Smooth muscle cell (in vitro differentiated cells): Measurements from ENCODE around the gene SSTR3. TPM values are rescaled to one million over a fixed set of nuclear protein-coding genes. Genes with fewer than 3 reads are reported as not detected.

Source experiments
- DNase-seq: peaks from one replicate; lab custom pipeline; 2025; ENCODE audit not compliant: unreplicated experiment; lab: John Stamatoyannopoulos, UW
- H2AFZ ChIP-seq: fragments of 200-600 bp; sonication (generic); 2 replicates; pipeline ENCODE4 v1.6.0; 2016; ENCODE audit warnings: antibody characterized with exemption, low read depth, mild to moderate bottlenecking
- H3F3A ChIP-seq: fragments of 200-600 bp; sonication (generic); 2 replicates; pipeline ENCODE4 v1.6.0; 2017; ENCODE audit warnings: antibody characterized with exemption, low read depth
- H3K27ac ChIP-seq: fragments of 200-600 bp; sonication (generic); 2 replicates; pipeline ENCODE4 v1.5.1; 2016; ENCODE audit warnings: low read depth, mild to moderate bottlenecking
- H3K27me3 ChIP-seq: fragments of 200-600 bp; sonication (generic); 2 replicates; pipeline ENCODE4 v1.6.1; 2016; ENCODE audit warnings: low read depth, mild to moderate bottlenecking
- H3K36me3 ChIP-seq: fragments of 200-600 bp; sonication (generic); 2 replicates; pipeline ENCODE4 v1.5.1; 2016; ENCODE audit warnings: low read depth
- H3K4me1 ChIP-seq: fragments of 200-600 bp; sonication (generic); 2 replicates; pipeline ENCODE4 v1.5.1; 2016; ENCODE audit warnings: low read depth
- H3K4me2 ChIP-seq: fragments of 200-600 bp; sonication (generic); 2 replicates; pipeline ENCODE4 v1.6.0; 2016; ENCODE audit warnings: mild to moderate bottlenecking
- H3K4me3 ChIP-seq: fragments of 200-600 bp; sonication (generic); 2 replicates; pipeline ENCODE4 v1.5.1; 2016; ENCODE audit warnings: mild to moderate bottlenecking
- H3K79me2 ChIP-seq: fragments of 200-600 bp; sonication (generic); 2 replicates; pipeline ENCODE4 v1.6.0; 2016; ENCODE audit warnings: low read depth, mild to moderate bottlenecking
- H3K9ac ChIP-seq: fragments of 200-600 bp; sonication (generic); 2 replicates; pipeline ENCODE4 v1.6.0; 2016; ENCODE audit warnings: low read depth
- H3K9me3 ChIP-seq: fragments of 200-600 bp; sonication (generic); replicated peaks from 2 replicates; pipeline ENCODE4 v1.5.1; 2016; ENCODE audit warnings: low read depth
- H4K20me1 ChIP-seq: fragments of 200-600 bp; sonication (generic); 2 replicates; pipeline ENCODE4 v1.6.0; 2016; ENCODE audit warnings: low read depth
- WGBS: methylation state at CpG from one replicate; pipeline ENCODE4 v1.1.7; 2016; ENCODE audit warnings: low lambda C conversion rate; 5-methylcytosine and 5-hydroxymethylcytosine counted together
- polyA plus RNA-seq: library from polyadenylated mRNA; unstranded; fragments of >200 nt; fragmentation: Nextera tagmentation; extraction: Ambion mirVana; gene quantifications from 2 replicates; pipeline ENCODE4 v1.2.1, GENCODE V29; 2016
- total RNA-seq: library from RNA; depleted of rRNA; stranded (reverse); fragments of >200 nt; gene quantifications from 2 replicates; pipeline ENCODE4 v1.2.3, GENCODE V29; 2014
- TF ChIP-seq, protein P1 (sequence below): fragments of 200-600 bp; sonication (generic); IDR thresholded peaks from 2 replicates; pipeline ENCODE4 v1.5.1; 2017; ENCODE audit warnings: borderline replicate concordance, mild to moderate bottlenecking, antibody characterized with exemption; ENCODE audit not compliant: insufficient read depth, poor library complexity, severe bottlenecking

SSTR3 gene
- total and polyA plus RNA-seq, 2 experiments from 2014 or later, result not detected

DNA sequence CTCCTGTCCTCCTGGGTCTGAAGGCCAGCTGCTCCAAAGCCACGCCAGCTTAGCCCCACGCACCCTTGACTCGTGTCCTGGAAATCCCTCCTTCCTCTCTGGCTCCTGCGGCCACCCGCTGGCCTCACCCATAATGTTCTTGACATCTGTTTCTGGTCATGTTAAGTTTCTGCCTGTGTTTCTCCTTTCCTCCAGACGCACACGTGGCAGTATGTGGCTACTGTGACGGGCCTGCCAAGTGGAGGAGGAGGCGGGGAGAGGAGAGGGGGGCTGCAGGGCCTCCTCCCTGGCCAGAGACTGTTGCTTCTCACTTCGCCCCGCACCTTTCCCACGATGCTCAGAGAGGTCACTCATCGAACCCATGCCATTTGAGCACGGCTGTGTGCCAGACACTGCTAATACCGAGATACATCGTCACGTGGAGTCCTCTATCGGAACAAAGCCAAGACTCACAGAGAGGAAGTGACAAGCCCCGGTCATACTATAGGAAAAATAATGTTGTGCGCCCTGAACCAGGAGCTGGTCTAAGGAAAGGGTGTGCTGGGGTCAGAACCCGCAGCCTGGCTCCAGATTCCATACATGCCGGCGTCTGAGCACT, 35.7 kb downstream of the SSTR3 start:
- no peaks in the 10 kb centered on the region for H3K9me3 ChIP-seq
- H2AFZ ChIP-seq, result peak overlapping the region; percentile 70
- peak; percentile 22 for DNase-seq
- H3K4me2 ChIP-seq, result peak overlapping the region; percentile 74
- H3F3A ChIP-seq, result peaks cover 5% of the 10 kb centered on the region
- no peaks in the 10 kb centered on the region for H4K20me1 ChIP-seq
- no peaks in the 10 kb centered on the region for H3K27me3 ChIP-seq
- H3K36me3 ChIP-seq, result no peaks in the 10 kb centered on the region
- no peak overlapping the region for H3K4me3 ChIP-seq
- H3K9ac ChIP-seq, result peak overlapping the region; percentile 35
- H3K79me2 ChIP-seq, result no peaks in the 10 kb centered on the region
- TF ChIP-seq, protein P1, sequence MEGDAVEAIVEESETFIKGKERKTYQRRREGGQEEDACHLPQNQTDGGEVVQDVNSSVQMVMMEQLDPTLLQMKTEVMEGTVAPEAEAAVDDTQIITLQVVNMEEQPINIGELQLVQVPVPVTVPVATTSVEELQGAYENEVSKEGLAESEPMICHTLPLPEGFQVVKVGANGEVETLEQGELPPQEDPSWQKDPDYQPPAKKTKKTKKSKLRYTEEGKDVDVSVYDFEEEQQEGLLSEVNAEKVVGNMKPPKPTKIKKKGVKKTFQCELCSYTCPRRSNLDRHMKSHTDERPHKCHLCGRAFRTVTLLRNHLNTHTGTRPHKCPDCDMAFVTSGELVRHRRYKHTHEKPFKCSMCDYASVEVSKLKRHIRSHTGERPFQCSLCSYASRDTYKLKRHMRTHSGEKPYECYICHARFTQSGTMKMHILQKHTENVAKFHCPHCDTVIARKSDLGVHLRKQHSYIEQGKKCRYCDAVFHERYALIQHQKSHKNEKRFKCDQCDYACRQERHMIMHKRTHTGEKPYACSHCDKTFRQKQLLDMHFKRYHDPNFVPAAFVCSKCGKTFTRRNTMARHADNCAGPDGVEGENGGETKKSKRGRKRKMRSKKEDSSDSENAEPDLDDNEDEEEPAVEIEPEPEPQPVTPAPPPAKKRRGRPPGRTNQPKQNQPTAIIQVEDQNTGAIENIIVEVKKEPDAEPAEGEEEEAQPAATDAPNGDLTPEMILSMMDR, result no peak
- peak overlapping the region; percentile 75 for H3K27ac ChIP-seq
- 31% methylated on average over 23 of the region's 23 CpGs for WGBS
- H3K4me1 ChIP-seq, result peaks cover 32% of the 10 kb centered on the region

DNA sequence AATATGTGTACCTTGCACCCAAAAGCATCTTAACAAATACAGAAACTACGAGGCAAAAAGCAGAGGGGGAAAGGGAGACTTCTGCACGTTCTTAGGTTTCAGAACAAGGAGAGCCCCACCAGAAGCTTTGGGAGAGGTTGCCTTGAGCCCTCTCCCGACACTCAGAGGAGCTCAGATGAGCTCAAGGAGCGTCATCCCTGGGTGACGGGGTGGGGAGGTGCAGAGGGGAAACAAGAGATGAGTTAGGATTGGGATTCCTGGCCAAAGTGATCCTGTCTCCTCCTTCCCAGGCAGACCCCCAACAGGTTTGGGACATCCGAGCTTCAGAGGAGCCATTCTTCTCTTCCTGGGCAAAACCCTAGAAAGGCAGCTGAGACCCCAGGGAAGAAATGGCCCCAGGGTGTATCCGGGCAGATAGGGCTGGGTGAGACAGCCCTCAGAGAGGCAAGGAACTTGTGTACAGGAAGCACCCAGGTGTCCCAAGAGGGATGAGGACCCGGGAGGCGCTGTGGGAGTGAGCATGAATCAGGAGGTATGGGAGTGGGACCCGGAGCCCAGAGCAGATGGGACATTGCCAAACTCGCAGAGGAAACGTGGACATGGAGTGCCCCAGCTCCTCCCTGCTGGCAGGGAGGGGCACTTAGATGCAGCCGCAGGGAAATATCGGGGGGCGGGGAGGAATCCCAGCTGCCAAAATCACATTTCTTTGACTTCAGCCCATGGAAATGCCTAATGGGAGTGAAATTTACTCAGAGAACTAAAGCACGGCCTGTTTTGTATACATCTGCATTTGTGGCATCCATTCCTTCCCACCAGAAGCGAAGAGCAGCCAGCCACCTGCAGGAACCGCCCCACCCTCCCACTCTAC, 36.6 kb downstream of the SSTR3 start:
- no peak overlapping the region for H3K9ac ChIP-seq
- TF ChIP-seq, protein P1, result no peak
- 90% methylated on average over 18 of the region's 18 CpGs for WGBS
- no peaks in the 10 kb centered on the region for H3K9me3 ChIP-seq
- H3K4me2 ChIP-seq, result peak overlapping the region; percentile 74
- peak overlapping the region; percentile 75 for H3K27ac ChIP-seq
- H3K4me3 ChIP-seq, result no peak overlapping the region
- no peaks in the 10 kb centered on the region for H3K27me3 ChIP-seq
- no peak overlapping the region for H2AFZ ChIP-seq
- no peaks in the 10 kb centered on the region for H3K79me2 ChIP-seq
- H3K36me3 ChIP-seq, result no peaks in the 10 kb centered on the region
- no peaks in the 10 kb centered on the region for H4K20me1 ChIP-seq
- no peak for DNase-seq
- peaks cover 32% of the 10 kb centered on the region for H3K4me1 ChIP-seq
- H3F3A ChIP-seq, result peaks cover 5% of the 10 kb centered on the region

DNA sequence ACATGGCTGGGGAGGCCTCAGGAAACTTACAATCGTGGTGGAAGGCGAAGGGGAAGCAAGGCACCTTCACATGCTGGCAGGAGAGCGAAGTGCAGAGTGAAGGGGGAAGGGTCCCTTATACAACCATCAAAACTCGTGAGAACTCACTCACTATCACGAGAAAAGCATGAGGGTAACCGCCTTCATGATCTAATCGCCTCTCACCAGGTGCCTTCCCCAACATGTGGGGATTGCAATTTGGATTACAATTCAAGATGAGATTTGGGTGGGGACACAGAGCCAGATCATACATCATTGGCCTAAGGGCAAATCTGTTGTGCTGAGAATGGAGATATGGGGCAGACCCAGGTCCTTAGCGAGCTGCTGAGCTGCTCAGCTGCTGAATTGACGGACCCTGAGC, 37.3 kb downstream of the SSTR3 start:
- Histone ChIP-seq H3K27ac (no peak overlapping the region), H2AFZ (no peak overlapping the region), H4K20me1 (no peaks in the 10 kb centered on the region), H3K4me1 (peaks cover 32% of the 10 kb centered on the region), H3K9me3 (no peaks in the 10 kb centered on the region), H3K27me3 (no peaks in the 10 kb centered on the region), H3K4me3 (no peak overlapping the region), H3F3A (peaks cover 5% of the 10 kb centered on the region), H3K79me2 (no peaks in the 10 kb centered on the region), H3K9ac (no peak overlapping the region), H3K36me3 (no peaks in the 10 kb centered on the region), H3K4me2 (no peak overlapping the region)
- DNase-seq, result no peak
- 93% methylated on average over 9 of the region's 9 CpGs for WGBS
- TF ChIP-seq, protein P1, result no peak

DNA sequence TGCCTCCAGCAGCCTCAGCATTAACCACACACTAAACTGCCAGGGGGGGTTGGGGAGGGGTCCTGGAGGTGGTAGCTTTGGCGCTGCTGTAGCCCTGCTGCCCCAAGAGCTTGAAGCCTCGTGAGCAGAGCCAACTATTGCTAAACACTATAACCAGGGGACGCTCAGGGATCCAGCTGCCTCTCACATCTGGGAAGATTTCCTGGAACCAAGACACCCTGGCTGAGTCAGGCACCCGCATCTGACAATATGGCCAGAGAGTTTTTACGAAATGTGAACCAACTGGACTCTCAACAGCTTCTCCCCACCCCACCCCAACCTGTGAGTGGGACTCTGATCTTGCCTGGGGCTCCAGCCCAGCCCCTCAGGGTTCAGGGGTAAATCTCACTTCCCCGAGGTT, 38.6 kb downstream of the SSTR3 start:
- TF ChIP-seq, protein P1, result no peak
- 56% methylated on average over 6 of the region's 6 CpGs for WGBS
- Histone ChIP-seq H3K79me2 (no peaks in the 10 kb centered on the region), H3K9ac (no peak overlapping the region), H3K9me3 (no peaks in the 10 kb centered on the region), H3K4me2 (no peak overlapping the region), H3F3A (peaks cover 5% of the 10 kb centered on the region), H2AFZ (no peak overlapping the region), H3K36me3 (no peaks in the 10 kb centered on the region), H3K4me1 (peaks cover 27% of the 10 kb centered on the region), H3K27ac (no peak overlapping the region), H4K20me1 (no peaks in the 10 kb centered on the region), H3K27me3 (no peaks in the 10 kb centered on the region), H3K4me3 (no peak overlapping the region)
- DNase-seq, result no peak
